Erythroblast (primary cell): ENCODE data around the gene SPEG.

Experiments
- GATA1 ChIP-seq: IDR thresholded peaks from 2 replicates; pipeline ENCODE4 v1.6.1; 2011; ENCODE audit warnings: low read depth, mild to moderate bottlenecking, control low read depth, low read length, moderate library complexity
- POLR2A ChIP-seq: IDR thresholded peaks from 2 replicates; pipeline ENCODE4 v1.6.1; 2011; ENCODE audit warnings: mild to moderate bottlenecking, low read length

GRCh38 chr2:219401606-219402005 is 33.0 kb upstream of the SPEG start:
- TF ChIP-seq POLR2A = no peak
- no peak for TF ChIP-seq GATA1
